DMS153 treated with DMSO at 0.1 percent for 48 hours (cell line): ENCODE data around the gene GBP3.
"Not testable (repeated sequence)": the region's sequence is repeated elsewhere in the genome, so short reads cannot be mapped to it uniquely, and the experiment has no call there.

Source experiments
- DNase-seq: peaks from one replicate; lab custom pipeline; 2025; ENCODE audit not compliant: unreplicated experiment; lab: John Stamatoyannopoulos, UW

GBP3 gene

GRCh38 chr1:88979749-88980116, 42.9 kb downstream of the GBP3 start:
- DNase-seq: no peak

GRCh38 chr1:88979054-88979748, 43.5 kb downstream of the GBP3 start:
- DNase-seq: no peak

- no peak for DNase-seq
These were observed 46.4 kb downstream of the GBP3 start for GRCh38 chr1:88976235-88976634.

GRCh38 chr1:88974616-88975172, 48.0 kb downstream of the GBP3 start:
- not testable (repeated sequence) for DNase-seq

GRCh38 chr1:88973520-88974137, 49.0 kb downstream of the GBP3 start:
- DNase-seq: no peak

GRCh38 chr1:88961647-88962275, 60.9 kb downstream of the GBP3 start:
- DNase-seq: no peak

GRCh38 chr1:88961081-88961480, 61.6 kb downstream of the GBP3 start:
- DNase-seq: no peak
